Right ventricle myocardium superior (tissue), 1 donor: Measurements from ENCODE around the gene IRAG1. TPM values are rescaled to one million over a fixed set of nuclear protein-coding genes. Genes with fewer than 3 reads are reported as not detected.

Experiments
- ATAC-seq: fragments of 200-7000 bp; cut with Tn5 transposase; one replicate; pipeline ENCODE4 v1.9.1; 2020; ENCODE audit warnings: mild to moderate bottlenecking; ENCODE audit not compliant: poor library complexity
- DNase-seq: peaks from one replicate; pipeline ENCODE4 v3.0.0-alpha.2; 2020
- intact Hi-C: fragments of 100-400 bp; cut with DNase I; formaldehyde crosslinking; loops from one replicate; pipeline ENCODE4 v1.11.2; 2022
- total RNA-seq: library from RNA; stranded (reverse); fragmentation: NEBNext Ultra II Directional; extraction: Animal tissue kit (Norgen Biotek cat#: 25700); gene quantifications from one replicate; pipeline ENCODE4 v1.2.1, GENCODE V29; 2021
- donor health status: DM: no; HTN: yes; CAD: no; lungs with severe emphysema.

Gene IRAG1
- total RNA-seq, 1 donor from 2014 or later = 4.5 TPM

DNA sequence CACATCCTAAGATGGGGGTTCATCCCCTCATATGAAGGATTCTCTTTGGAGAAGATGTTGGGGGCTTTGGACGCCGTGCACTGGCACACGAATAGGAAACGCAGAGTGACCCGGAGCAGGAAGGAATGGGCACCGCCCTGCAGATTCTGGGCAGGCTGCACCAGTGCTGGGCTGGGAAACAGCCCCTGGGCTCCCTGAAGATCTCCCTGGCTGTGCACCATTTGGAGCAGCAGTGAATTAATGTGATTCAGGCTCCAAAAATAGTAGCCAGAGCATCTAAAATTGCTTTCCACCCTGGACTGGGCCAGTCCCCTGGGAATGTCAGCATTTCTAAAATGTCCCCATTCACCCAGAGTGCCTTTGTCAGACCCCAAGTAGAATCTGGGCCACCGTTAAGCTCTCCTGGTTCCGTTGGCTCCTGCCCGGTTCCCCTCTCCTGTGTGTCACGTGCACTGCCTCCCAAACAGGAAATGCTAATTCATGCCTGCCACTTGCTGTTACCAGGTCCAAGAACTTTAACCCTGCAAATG is 18.6 kb downstream of the IRAG1 start:
- intact Hi-C loops = no loop called here
- peak; percentile 71 for DNase-seq
- peak; percentile 92 for ATAC-seq

DNA sequence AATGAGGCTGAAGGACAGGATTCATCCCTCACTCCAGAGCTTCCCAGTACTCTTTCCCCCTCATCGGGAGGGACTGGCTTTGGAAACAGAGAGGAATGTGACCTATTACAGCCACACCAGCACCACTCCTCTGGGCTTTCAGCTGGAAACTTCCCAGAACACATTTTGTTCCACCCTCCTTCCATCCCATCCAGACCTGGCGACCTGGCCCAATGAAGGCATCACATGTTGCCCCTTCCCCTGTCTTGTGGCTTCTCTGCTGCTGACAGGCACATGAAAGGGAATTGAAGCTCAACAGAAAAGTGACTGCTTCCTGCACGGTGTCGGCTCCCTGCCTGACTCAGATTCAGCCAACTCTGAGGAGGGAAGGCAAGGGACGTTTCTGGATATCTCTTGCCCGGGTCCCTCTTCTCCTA is 19.1 kb downstream of the IRAG1 start:
- intact Hi-C loops = no loop called here

DNA sequence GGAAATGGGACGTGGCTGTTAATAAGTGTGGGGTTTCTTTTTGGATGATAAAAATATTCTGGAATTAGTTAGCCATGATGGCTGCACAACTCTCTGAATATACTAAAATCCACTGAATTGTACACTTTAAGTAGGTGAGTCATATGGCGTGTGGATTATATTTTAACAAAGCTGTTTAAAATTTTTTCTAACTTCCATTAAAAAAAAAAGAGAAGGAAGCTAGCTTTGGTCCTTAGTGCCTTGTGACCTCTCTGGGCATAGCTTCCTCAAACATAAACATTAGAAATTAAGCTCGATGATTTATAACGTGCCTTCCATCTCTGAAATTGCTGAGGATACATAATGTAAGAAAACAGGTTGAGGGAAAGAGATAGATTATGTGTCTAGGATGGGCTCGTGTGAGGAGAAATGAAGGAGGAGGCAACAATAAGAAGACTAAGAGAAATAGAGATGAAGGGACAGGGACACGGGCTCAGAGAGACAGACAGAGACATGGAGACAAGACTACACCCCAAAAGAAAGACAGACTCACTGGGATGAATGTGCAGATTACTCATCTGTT is 20.0 kb downstream of the IRAG1 start:
- intact Hi-C loops = no loop called here
- no peak for ATAC-seq
- no peak for DNase-seq

More for the DNA sequence above, 19.1 kb downstream of the IRAG1 start:
- ATAC-seq (peak; percentile 65), DNase-seq (no peak)

DNA sequence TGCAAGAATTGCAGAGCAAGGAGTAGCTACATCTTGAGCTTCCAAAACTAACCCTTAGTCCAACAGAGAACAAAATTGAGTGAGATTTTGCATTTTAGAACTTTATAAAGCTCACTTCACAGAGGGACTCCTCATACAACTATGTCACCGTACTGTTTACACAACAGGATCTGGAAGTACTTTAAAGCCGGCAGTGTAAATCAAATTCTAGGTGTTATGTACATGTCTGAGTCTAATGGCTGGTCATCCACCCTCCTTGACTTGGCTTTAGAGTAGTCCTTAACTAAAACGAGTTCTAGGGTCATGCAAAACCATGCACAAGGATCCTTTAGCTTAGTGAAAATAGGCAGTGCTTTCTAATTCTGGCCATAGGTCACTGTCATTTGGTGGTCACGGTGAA is 23.5 kb downstream of the IRAG1 start:
- intact Hi-C loops = no loop called here
- ATAC-seq (no peak), DNase-seq (no peak)

DNA sequence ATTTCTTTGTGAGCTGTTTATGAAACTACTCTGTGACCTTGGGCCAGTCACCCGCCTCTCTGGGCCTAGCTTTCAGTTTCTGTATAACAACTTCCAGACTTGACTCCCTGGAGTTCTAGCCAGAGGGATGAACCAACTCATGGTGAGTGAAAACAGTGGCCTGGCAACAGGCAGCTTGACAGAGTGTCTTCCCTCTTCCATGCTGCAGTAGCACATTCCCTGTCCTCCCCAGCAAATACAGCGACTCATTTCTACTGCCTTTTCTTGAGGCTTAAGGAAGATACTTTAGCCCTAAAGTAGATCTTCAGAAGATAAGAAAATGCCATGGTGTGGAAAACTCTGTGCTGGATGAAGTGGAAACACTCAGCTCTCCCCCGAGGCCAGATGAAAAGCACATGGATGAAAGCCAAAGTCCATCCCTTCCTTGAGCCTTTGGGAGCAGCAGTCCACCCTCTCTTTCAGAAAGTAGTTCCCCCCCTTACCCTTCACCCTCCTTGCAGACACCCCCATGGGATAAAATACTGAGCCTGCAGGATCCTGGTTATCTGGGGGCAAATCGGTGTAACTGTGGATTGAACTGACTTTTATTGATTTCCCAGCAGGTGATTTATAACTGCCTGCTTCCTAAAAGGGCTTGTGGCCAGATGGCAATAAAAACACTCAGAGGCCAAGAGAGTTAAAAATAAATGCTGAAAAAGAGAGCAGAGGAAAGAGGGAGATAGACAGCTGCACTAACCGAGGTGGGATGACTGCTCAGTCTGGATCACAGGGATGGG is 24.1 kb downstream of the IRAG1 start:
- intact Hi-C loops = no loop called here
- ATAC-seq = peak; percentile 44
- DNase-seq = no peak

DNA sequence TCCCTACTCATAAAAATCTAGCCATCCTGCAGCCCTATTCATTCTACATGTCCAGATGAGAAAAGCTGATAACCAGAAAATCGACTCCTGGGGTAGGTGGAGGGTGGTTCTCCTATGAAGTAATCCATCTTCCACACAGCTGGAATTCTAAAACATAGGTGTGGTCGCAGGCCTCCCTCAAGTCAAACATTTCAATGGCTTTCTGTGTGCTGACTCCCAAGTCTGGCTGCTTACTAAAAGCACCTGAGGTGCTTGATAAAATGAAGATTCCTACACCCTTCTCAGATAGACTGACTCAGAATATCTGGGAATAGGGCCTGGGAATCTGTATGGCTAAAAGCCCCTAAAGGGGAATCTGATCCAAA is 26.1 kb downstream of the IRAG1 start:
- intact Hi-C loops = no loop called here
- ATAC-seq = no peak
- DNase-seq = no peak

DNA sequence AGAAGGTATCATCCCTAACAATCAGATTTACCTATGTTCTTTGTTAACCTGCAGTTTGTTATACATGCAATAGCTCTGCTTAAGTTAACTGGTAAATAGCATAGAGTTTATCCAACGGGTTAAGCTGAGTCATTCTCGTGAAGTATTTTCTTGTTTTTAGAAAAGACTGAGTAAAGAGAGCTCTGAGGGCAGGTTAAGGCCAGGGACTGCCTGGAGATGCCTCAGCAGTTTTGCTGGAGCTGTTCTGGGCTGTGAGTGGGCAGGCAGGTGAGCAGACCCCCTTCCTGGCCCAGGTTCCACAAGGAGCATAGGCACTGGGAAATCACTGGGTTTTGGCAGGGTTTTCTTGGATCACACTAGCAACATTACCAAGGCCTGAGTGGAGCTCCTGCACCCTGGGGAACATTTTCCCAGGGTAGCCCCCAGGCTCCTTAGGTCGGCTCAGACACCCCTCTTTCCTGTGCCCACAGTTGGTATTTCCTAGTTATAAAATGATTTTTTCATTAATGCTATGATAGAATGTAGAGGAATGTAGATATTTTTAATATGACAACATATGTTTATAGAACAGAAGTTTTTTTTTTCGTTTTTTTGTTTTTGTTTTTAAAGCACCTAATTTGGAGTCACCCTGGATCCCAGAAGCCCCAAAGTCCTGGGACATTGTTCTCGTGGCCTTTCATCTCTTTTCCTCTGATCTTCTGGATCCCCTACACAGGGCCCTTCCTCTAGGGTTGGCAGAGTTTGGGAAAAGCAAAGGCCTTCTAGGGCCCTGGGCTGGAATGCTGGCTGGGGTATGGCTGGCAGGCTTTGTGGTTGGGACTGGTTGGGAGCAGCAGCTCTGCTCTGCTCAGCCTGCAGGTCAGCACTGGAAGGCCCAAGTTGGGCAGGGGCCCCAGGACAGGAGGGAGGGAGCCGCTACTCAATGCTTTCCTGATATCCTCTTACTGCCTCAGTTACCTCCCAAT is 26.7 kb downstream of the IRAG1 start:
- no peak for DNase-seq
- intact Hi-C loops = no loop called here
- no peak for ATAC-seq

DNA sequence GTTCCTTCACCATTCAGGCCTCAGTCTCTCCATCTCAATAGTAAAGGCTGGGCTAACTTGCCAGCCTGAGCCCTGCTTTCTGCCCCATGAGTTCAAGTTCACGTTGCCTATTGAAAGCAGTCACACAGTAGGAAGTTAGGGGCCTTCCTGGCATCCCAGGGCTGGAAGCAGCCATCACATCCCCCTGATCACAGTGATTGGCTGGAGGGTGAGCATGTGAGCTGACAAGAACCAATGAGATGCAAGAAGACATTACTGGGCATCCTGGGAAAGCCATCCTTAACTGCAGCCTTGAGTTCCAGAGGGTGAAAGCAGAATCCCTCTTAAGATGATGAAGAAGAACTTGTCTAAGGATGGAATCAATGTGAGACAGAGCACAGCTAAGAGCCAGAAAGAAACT is 29.1 kb downstream of the IRAG1 start:
- intact Hi-C loops = no loop called here
- DNase-seq = no peak
- ATAC-seq = no peak

DNA sequence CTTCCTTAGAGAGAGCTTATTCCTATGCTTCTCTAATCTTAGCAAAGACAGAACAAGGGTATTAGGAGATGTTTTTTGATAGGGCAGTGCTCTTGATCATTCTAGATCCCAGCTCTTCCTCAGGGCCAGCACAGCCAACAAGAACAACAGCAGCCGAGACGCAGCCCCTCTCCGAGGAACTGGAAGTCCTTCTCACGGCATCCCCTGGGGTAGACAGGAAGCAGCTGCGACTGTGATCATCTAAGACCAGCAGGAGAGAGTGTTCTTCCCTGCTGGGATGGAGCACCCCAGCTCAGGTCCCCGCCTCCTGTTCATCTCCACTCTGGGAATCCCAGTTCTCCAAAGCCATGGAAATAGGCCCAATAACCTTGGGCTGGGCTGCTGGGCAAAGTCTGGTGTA is 29.6 kb downstream of the IRAG1 start:
- intact Hi-C loops = no loop called here

DNA sequence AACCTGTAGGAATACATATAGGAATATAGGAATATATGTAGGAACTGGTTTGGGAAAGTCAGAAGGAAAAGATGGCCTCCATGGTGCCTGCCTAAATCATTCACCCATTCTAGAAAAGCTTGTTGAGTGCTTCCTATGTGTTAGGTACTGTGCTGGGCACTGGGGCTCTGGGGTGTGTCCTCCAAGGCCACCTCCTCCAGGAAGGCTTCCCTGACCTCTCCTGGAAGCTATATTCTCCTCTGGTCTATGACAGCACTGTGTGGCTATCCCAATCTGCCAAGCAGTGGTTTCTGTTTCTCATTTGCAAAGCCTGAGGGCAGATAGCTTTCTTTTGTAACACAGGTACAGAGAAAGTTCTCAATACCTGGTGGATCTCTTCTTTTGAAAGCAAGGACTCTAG is 30.2 kb downstream of the IRAG1 start:
- no peak for ATAC-seq
- intact Hi-C loops = no loop called here
- DNase-seq = no peak

More for the DNA sequence above, 29.6 kb downstream of the IRAG1 start:
- DNase-seq (peak; percentile 66), ATAC-seq (peak; percentile 68)

DNA sequence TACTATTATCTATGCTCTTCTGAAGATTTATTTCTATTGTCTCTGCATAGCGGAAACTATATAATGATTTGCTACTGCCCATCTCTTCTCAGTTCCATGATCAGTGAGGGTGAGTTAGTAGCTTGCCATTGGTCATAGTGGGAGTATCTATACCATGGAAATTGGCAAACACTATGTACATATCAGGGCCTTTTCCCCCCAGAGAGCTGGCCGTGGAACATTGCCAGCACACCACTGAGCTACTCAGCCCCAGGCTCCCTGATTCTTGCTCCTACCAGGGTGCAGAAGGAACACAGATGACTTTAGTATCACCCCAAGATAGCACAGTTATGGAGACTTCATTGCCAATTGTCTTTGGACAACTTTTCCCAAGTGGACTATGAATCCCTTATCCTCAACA is 33.2 kb downstream of the IRAG1 start:
- intact Hi-C loops = no loop called here
- DNase-seq (no peak), ATAC-seq (no peak)

DNA sequence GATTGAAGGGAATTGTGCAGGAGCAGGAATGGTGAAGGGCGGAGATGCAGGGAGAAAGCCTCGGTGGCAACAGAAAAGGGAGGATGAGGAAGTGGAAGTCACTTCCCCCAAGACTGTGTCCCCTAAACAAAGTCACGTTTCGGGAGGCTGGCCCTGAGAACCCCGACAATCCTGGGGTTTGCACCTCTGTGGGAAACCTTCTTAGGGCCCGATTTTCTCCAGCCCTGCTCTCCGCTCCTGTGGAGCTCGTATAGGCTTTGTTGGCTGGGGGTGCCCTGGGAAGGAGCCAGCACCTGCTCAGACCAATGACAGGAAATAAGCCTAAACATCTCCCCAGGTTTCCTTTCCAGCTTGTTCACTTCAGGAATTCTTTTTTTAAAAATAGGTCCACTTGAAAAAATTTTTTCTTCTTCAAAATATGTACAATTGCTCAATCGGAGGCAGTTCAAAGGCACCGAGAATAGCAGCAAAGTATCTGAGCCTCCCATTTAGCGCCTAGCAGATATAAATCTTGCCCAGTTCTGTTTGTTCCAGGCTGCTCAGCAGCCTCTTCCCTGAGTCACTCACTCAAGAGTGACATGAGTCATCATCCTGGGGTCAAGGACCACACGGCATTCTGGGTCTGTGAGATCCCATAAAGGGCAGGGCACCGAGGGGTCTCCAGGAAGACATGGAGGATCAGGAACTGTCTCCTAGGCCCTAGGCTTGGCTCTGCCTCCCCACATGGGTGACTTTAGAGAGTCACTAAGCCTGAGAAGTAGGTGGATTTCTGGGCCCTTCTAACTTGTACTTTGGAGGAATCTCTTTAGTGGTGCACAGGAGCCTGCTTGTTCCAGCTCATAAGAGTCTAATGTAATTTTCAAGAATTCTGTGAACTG is 34.0 kb downstream of the IRAG1 start:
- no peak for ATAC-seq
- no peak for DNase-seq
- intact Hi-C loops = loop anchor here (10.0 kb wide), 2 partner anchors 145 to 255 kb away; no protein-coding TSS in a partner anchor

DNA sequence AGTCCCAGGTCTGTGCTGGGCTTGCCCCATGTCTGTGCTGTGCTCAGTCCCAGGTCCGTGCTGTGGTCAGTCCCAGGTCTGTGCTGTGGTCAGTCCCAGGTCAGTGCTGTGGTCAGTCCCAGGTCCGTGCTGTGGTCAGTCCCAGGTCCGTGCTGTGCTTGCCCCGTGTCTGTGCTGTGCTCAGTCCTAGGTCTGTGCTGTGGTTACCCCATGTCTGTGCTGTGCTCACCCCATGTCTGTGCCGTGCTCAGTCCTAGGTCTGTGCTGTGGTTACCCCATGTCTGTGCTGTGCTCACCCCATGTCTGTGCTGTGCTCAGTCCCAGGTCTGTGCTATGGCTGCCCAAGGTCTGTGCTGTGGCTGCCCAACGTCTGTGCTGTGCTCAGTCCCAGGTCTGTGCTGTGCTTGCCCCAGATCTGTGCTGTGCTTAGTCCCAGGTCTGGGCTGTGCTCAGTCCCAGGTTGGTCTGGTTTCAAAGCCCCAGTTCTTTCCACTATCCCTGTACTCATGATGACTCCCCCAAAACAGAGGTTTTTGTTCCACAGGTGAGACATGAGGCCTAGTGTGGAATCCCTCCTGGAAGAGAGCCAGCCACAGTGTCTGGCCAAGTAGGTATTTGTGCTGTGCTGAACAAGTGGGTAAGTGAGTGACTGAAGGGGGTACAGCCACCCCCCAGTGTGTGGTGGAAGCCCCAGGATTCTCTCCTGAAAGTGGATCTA is 34.8 kb downstream of the IRAG1 start:
- intact Hi-C loops = loop anchor here (10.0 kb wide), 2 partner anchors 144 to 254 kb away; no protein-coding TSS in a partner anchor
- ATAC-seq (no peak), DNase-seq (no peak)

DNA sequence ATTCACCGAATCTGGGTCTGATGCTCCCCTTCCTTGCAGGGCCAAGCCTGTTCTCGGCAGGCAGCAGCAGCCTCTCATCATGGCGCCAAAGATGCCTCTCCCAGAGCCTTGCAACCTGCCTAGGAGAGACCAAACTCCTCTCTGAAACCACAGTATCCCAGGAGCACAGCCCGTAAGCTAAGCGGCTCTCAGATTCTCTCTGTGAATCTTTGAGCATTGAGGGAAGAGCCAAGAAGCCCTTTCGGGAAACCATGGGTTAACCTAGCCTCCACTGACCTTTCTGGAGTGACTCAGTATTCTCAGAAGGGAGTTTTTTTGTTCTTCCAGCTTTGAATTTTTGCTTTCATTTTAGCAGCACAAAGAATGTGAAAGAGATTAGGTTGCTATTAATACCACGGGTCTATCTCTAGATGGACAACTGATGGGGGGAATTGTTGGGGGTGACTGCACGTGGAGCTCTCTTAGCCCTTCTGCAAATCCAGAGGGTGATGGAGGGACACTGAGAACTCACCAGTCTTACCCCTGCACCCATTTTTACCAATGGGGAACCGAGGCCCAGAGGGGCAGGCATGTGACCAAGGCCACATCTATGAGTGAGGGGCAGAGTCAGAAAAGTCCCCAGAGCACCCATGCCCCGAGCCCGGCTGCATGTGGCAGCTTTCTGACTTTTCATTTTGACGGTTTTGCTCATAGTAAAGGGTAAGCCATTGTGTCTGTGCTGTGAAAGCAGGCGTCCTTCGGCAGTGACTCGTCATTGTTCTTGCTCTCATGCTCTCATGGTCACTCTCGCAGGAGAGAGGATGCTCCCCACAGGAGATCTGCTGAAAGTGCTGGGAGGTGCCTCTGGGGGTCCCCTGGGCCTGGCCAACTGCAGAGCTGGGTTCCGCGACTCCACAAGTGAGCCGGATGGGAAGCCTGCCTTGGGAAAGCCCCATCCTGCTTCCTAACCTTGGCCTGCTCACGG is 36.0 kb downstream of the IRAG1 start:
- DNase-seq = no peak
- ATAC-seq = peak; percentile 23
- intact Hi-C loops = loop anchor here (10.0 kb wide), 2 partner anchors 143 to 253 kb away; no protein-coding TSS in a partner anchor

DNA sequence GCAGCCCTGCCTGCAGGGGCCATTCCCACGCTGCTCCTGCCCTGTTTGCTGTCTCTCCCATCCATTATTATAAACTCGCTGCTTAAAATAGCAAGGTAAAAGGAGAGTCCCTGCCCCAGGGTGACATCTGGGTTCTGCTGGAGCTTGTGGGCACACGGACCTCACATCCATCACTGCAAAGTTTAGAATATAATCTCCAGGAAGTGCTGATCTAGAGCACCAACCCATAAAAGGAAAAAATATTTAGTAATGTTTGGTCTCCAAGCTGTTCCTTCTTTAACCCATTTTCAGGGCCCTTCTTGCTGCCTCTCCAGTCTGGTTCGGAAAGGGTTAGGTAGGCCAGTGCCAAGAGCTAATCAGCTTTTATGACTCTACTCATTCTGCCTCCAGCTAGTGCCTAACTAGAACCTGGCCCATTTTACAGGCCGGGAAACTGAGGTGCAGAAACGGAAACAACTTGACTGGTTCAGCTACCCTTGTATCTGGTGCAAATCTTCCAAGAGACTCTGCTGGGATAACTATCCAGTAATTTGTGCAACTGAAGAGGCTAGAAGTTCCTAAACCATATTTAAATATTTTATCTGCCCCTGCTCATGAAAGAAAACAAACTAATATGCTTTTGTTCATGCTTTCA is 37.5 kb downstream of the IRAG1 start:
- ATAC-seq = no peak
- intact Hi-C loops = loop anchor here (10.0 kb wide), 2 partner anchors 141 to 251 kb away; no protein-coding TSS in a partner anchor

DNA sequence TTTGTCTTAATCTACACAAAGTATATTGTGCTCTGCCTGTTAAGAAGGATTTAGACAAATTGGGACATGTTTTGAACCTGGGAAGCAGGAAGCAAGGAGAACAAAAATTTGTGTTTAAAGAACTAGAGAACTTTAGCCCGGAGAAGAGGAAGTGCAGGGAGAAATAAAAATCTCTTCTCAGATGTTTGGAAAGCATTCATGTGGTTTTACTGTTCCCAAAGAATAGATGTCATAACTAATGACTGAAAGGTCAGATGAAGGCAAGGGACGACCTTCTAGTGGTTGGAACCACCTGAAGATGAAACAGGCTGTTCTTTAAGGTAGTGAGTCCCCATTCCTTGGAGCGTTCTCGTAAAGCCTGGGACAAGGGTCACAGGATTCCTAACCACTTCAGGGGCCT is 38.3 kb downstream of the IRAG1 start:
- DNase-seq (no peak), ATAC-seq (no peak)
- intact Hi-C loops = loop anchor here (10.0 kb wide), 2 partner anchors 140 to 250 kb away; no protein-coding TSS in a partner anchor

More for the DNA sequence above, 37.5 kb downstream of the IRAG1 start:
- DNase-seq = no peak
